Body of pancreas (tissue), 4 donors: ENCODE measurements around the gene MCTP2.

Source experiments
- POLR2A ChIP-seq, 3 donors: fragments of 450-650 bp; IDR thresholded peaks; one replicate each; pipeline ENCODE4 v1.6.1; 2016; ENCODE audit warnings: antibody characterized with exemption in 3 of 3, mild to moderate bottlenecking in 2 of 3
- TF ChIP-seq, protein P1 (sequence below), 7 experiments: fragments of 450-650 bp in 4 of 7; fragments of 200-600 bp in 3 of 7; sonication (generic) in 3 of 7; IDR thresholded peaks; one replicate each; pipeline ENCODE4 v1.5.1; 2016 to 2019; ENCODE audit warnings: antibody characterized with exemption in 7 of 7

DNA sequence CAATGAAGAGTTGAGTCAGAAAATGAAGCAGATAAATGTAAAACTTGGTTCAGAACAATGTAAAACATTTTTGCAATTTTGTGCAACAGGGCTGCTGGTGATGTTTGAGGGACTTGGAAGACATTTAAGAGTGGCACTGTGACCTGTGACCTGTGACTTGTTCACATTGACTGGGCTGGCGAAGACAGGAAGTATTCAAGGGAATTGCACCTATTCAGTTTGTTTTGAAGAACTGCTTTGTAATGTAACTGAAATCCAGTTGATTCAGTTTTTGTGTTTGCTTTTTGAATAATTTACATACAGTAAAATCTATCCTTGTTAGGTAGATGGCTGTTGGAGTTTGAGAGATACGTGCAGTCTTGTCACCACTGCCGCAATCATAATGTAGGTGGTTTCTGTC, 35.4 kb downstream of the MCTP2 start:
- no peak for TF ChIP-seq POLR2A (IDR thresholded peaks at IDR 0.05)
- TF ChIP-seq, protein P1, sequence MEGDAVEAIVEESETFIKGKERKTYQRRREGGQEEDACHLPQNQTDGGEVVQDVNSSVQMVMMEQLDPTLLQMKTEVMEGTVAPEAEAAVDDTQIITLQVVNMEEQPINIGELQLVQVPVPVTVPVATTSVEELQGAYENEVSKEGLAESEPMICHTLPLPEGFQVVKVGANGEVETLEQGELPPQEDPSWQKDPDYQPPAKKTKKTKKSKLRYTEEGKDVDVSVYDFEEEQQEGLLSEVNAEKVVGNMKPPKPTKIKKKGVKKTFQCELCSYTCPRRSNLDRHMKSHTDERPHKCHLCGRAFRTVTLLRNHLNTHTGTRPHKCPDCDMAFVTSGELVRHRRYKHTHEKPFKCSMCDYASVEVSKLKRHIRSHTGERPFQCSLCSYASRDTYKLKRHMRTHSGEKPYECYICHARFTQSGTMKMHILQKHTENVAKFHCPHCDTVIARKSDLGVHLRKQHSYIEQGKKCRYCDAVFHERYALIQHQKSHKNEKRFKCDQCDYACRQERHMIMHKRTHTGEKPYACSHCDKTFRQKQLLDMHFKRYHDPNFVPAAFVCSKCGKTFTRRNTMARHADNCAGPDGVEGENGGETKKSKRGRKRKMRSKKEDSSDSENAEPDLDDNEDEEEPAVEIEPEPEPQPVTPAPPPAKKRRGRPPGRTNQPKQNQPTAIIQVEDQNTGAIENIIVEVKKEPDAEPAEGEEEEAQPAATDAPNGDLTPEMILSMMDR (IDR thresholded peaks at IDR 0.05) = no peak
